ENCODE measurements around the gene TFCP2L1.
"Not testable (repeated sequence)": the region's sequence is repeated elsewhere in the genome, so short reads cannot be mapped to it uniquely, and the experiment has no call there.

TFCP2L1 gene

GRCh38 chr2:121284463-121285449 lies at the start of gene TFCP2L1:
TSS of gene TFCP2L1 (minus strand) at chr2:121285202. CDS start at chr2:121285109, 93 bp downstream.
- DNase-seq, result no peak

GRCh38 chr2:121333834-121334558 lies 49.0 kb upstream of the TFCP2L1 start:
- DNase-seq, result no peak

- DNase-seq, result no peak
Measured at GRCh38 chr2:121333231-121333630, 48.2 kb upstream of the TFCP2L1 start.

GRCh38 chr2:121331324-121331723 lies 46.3 kb upstream of the TFCP2L1 start:
- not testable (repeated sequence) for DNase-seq

GRCh38 chr2:121330921-121331320 lies 45.9 kb upstream of the TFCP2L1 start:
- no peak for DNase-seq

- no peak for DNase-seq
Measured at GRCh38 chr2:121329786-121330185, 44.8 kb upstream of the TFCP2L1 start.

- DNase-seq, result no peak
Measured at GRCh38 chr2:121326628-121327027, 41.6 kb upstream of the TFCP2L1 start.

- no peak for DNase-seq
Measured at GRCh38 chr2:121324601-121325000, 39.6 kb upstream of the TFCP2L1 start.

- no peak for DNase-seq
Measured at GRCh38 chr2:121321476-121321875, 36.5 kb upstream of the TFCP2L1 start.

GRCh38 chr2:121319941-121320340 lies 34.9 kb upstream of the TFCP2L1 start:
- no peak for DNase-seq

- no peak for DNase-seq
Measured at GRCh38 chr2:121316986-121317385, 32.0 kb upstream of the TFCP2L1 start.

- DNase-seq, result not testable (repeated sequence)
Measured at GRCh38 chr2:121313701-121314100, 28.7 kb upstream of the TFCP2L1 start.

- no peak for DNase-seq
Measured at GRCh38 chr2:121309801-121310200, 24.8 kb upstream of the TFCP2L1 start.

- no peak for DNase-seq
Measured at GRCh38 chr2:121309323-121309722, 24.3 kb upstream of the TFCP2L1 start.

- DNase-seq, result no peak
Measured at GRCh38 chr2:121307048-121307447, 22.0 kb upstream of the TFCP2L1 start.

- DNase-seq, result no peak
Measured at GRCh38 chr2:121304941-121305340, 19.9 kb upstream of the TFCP2L1 start.

GRCh38 chr2:121303531-121304263 lies 18.7 kb upstream of the TFCP2L1 start:
- no peak for DNase-seq

GRCh38 chr2:121301190-121301589 lies 16.2 kb upstream of the TFCP2L1 start:
- DNase-seq, result not testable (repeated sequence)

- no peak for DNase-seq
Measured at GRCh38 chr2:121298476-121298875, 13.5 kb upstream of the TFCP2L1 start.

GRCh38 chr2:121297866-121298265 lies 12.9 kb upstream of the TFCP2L1 start:
- DNase-seq, result not testable (repeated sequence)

- DNase-seq, result peak in 1 of 2 donors; percentile 35
Measured at GRCh38 chr2:121297217-121297830, 12.3 kb upstream of the TFCP2L1 start.

GRCh38 chr2:121295911-121296650 lies 11.1 kb upstream of the TFCP2L1 start:
- no peak for DNase-seq

Data from hippocampal formation (tissue), 2 donors.